Measurements from ENCODE around the gene SP110. TPM values are rescaled to one million over a fixed set of nuclear protein-coding genes. Genes with fewer than 3 reads are reported as not detected.

The SP110 gene
- total and polyA plus RNA-seq, 2 of the 8 experiments (the other 6 are each of a cell fraction or from before 2014, with no cell fraction given): 3.1 to 7.1 TPM

DNA sequence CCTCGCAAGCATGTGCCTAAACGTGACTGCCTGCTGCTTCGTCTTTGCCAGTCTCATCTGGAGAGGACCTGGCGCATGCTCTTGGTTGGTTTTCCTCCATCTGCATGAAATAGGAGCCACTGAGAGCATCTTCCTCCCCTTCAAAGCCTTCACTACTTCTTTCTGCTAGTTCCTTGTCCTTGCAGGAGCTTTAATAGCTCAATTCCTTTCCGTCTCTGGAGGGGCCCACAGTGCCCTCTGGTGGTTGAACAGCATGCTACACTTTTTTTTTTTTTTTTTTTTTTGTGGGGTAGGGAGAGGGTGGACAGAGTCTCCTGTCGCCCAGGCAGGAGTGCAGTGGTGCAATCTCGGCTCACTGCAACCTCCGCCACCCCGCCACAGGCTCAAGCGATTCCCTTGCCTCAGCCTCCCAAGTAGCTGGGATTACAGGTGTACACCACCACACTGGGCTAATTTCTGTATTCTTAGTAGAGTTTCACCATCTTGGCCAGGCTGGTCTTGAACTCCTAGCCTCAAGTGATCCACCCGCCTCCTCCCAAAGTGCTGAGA, 59.6 kb downstream of the SP110 start (continued):
- TF ChIP-seq YY1 (IDR thresholded peaks at IDR 0.05; ENCODE audit: low read depth, low read length) (peak; percentile 37; the same call in 1 of the 2 replicates), TAF1 (IDR thresholded peaks at IDR 0.05; ENCODE audit: low read depth, low read length) (no peak), CEBPB (IDR thresholded peaks at IDR 0.05; ENCODE audit: low read depth, low read length) (peak; percentile 44; the same call in 1 of the 2 replicates)
